AG04450 (cell line): Measurements from ENCODE around the gene DSG4. TPM values are rescaled to one million over a fixed set of nuclear protein-coding genes. Genes with fewer than 3 reads are reported as not detected.

Experiments used
- CTCF ChIA-PET: fragments of 300-600, 350-600 bp; formaldehyde crosslinking; extraction: SDS; loops from one replicate; lab custom pipeline; 2022; ENCODE audit warnings: antibody characterized with exemption, inconsistent platforms; lab: Charles Lee
- POLR2A ChIA-PET: fragments of 350-600 bp; formaldehyde crosslinking; extraction: SDS; loops from one replicate; lab custom pipeline; 2021; ENCODE audit warnings: antibody characterized with exemption, inconsistent platforms; lab: Yijun Ruan, JAX
- DNase-seq: peaks from one replicate; pipeline ENCODE4 v3.0.0-alpha.2; 2011; ENCODE audit warnings: low read depth, low spot score
- H3K27ac ChIP-seq: one replicate; pipeline ENCODE4 v1.5.1; 2012; ENCODE audit warnings: low read depth, low read length, control low read depth
- H3K27me3 ChIP-seq: one replicate; pipeline ENCODE4 v1.6.0; 2012; ENCODE audit warnings: low read length; ENCODE audit not compliant: control insufficient read depth, insufficient read depth
- H3K4me3 ChIP-seq: 2 replicates; pipeline ENCODE4 v1.5.1; 2011; ENCODE audit warnings: mild to moderate bottlenecking, low read depth, low read length, control low read depth
- H3K9me3 ChIP-seq: 2 replicates; pipeline ENCODE4 v1.5.1; 2012; ENCODE audit warnings: low read length; ENCODE audit not compliant: control insufficient read depth, insufficient read depth
- polyA plus RNA-seq: library from polyadenylated mRNA; depleted of rRNA; stranded (reverse); fragments of >200 nt; gene quantifications from 2 replicates; pipeline ENCODE4 v1.2.3, GENCODE V29; 2011
- TF ChIP-seq, protein P1 (sequence below): IDR thresholded peaks from 2 replicates; pipeline ENCODE4 v1.5.1; 2011; ENCODE audit warnings: low read depth, low read length, control low read depth, inconsistent platforms

DSG4 gene
- polyA plus RNA-seq, 1 experiment: not detected

DNA sequence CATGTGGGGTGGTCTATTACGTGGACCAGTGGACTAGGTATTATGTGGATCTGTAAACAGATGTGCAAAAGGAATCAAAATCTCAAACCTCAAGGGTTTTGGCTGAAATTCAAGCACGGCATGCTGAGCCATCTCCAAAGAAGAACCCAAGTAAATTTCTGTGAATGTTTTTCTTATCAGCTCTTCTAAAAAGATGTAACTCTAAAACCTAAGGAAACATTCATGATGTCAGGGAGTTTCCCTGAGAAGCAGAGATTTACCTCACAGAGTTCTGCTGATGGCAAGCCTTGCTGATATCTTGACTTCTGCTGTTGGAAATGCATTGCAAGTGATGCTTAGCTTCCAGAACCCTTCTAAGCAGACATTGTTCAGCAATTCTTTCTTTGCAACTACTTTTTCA is 21.6 kb downstream of the DSG4 start:
- Histone ChIP-seq H3K27ac (no peak overlapping the region), H3K9me3 (peaks cover 10% of the 10 kb centered on the region), H3K4me3 (no peak overlapping the region), H3K27me3 (no peaks in the 10 kb centered on the region)
- DNase-seq: no peak
- TF ChIP-seq, protein P1, sequence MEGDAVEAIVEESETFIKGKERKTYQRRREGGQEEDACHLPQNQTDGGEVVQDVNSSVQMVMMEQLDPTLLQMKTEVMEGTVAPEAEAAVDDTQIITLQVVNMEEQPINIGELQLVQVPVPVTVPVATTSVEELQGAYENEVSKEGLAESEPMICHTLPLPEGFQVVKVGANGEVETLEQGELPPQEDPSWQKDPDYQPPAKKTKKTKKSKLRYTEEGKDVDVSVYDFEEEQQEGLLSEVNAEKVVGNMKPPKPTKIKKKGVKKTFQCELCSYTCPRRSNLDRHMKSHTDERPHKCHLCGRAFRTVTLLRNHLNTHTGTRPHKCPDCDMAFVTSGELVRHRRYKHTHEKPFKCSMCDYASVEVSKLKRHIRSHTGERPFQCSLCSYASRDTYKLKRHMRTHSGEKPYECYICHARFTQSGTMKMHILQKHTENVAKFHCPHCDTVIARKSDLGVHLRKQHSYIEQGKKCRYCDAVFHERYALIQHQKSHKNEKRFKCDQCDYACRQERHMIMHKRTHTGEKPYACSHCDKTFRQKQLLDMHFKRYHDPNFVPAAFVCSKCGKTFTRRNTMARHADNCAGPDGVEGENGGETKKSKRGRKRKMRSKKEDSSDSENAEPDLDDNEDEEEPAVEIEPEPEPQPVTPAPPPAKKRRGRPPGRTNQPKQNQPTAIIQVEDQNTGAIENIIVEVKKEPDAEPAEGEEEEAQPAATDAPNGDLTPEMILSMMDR: no peak
- POLR2A ChIA-PET: no interaction called here
- CTCF ChIA-PET: no interaction called here

DNA sequence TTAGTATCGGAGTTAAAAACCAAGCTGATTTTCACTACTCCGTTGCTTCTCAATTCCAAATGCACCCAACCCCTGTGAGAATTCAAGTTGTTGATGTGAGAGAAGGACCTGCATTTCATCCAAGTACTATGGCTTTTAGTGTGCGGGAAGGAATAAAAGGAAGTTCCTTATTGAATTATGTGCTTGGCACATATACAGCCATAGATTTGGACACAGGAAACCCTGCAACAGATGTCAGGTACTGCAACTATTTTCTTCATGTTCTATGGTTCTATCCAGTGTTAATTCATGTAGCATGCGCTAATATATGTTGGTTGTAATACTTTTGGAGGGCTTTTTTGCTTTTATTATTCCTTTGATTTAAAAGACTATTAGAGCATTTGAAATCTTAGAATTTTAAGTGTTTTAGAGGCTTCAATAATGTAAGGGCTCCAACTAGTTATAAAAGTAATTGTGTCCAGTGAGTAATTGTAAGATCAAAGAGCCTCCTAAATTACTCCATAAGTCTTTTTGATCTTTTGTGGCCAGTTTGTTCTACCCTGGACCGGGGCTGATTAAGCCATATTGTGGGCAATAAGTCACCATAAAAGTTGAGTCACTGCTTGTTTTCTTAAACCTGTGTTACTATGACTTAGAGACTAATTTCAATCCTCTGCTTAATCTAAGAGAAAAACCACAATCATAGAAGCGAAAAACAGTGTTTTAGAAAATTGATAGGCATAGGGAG is 22.9 kb downstream of the DSG4 start:
- TF ChIP-seq, protein P1: no peak
- Histone ChIP-seq H3K4me3 (no peak overlapping the region), H3K27ac (no peak overlapping the region), H3K27me3 (no peaks in the 10 kb centered on the region), H3K9me3 (peaks cover 10% of the 10 kb centered on the region)
- ChIA-PET POLR2A (no interaction called here), CTCF (no interaction called here)
- DNase-seq: no peak

DNA sequence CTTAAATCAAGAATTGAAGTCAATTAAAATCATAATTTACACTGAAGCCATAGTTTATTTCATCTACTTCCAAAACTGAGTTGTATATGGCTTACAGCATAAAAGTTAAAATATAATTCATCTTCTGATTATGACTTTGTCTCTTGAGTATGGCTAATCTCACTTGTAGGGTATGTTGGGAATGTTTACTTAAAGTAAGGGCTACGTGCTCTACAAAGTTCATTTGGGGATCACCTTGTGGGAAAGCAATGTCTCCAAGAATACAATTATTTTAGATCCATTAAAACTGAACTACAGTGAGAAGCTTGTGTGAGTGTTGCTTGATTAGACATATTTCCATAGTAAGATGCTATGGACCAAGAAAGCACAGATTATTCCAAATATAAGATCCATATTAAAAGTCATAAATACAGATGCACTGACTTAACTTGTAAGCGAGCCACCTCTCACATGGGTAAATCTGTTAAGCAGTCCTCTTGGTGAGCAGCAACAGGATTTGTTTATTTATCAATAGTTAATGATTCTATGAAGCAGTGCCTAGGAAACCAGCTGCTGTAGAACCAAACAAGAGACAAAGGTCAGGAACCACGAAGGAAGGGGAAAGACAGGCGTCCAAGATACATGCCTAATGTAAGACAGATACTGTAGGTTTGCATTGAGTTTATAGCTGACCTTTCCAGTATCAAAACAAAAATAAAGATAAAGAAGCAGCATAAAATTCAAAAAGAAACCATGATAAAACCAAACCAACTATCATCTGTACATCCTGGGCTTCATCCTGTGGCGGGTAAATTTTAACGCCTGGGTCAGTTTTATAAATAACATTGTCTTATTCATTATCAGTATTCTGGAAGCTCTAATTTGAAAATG is 24.8 kb downstream of the DSG4 start:
- ChIA-PET CTCF (no interaction called here), POLR2A (no interaction called here)
- no peak overlapping the region for H3K27ac ChIP-seq

DNA sequence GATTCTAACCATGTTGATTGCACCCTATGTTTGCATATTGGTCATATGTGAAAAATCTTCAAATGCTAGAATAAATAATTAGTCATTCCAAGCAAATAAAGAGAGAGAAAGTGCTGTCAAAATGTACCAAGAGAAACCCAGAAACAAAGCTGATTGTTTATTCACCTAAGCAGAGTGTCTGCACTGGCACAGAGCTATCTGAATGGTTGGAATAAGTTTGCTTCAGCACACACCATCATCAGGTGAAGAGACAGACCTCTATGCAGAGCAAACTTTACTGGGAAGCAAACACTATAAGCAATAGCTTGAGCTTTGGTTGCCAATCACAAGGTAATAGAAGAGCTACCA is 25.4 kb downstream of the DSG4 start:
- TF ChIP-seq, protein P1: no peak
- Histone ChIP-seq H3K27me3 (no peaks in the 10 kb centered on the region), H3K9me3 (peaks cover 11% of the 10 kb centered on the region), H3K4me3 (no peak overlapping the region), H3K27ac (no peak overlapping the region)
- ChIA-PET CTCF (no interaction called here), POLR2A (no interaction called here)
- DNase-seq: no peak

More for the DNA sequence above, 24.8 kb downstream of the DSG4 start:
- no peak overlapping the region for H3K4me3 ChIP-seq
- TF ChIP-seq, protein P1: no peak
- H3K9me3 ChIP-seq: peaks cover 11% of the 10 kb centered on the region
- DNase-seq: no peak
- no peaks in the 10 kb centered on the region for H3K27me3 ChIP-seq

DNA sequence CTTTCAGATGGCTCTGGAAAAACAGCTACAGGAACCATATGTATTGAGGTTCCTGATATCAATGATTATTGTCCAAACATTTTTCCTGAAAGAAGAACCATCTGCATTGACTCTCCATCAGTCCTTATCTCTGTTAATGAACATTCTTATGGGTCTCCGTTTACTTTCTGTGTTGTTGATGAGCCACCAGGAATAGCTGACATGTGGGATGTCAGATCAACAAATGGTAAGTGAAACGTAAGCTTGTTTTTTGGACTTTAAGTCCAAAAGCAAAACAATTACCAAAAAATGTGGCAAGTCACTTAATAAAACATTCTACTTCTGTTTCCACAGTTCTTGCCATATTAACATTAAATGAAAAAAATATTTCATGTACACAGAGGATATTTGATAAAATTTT is 26.8 kb downstream of the DSG4 start:
- H3K27ac ChIP-seq: no peak overlapping the region
- H3K9me3 ChIP-seq: peaks cover 10% of the 10 kb centered on the region; the same call in 1 of the 2 replicates
- no peak for DNase-seq
- H3K27me3 ChIP-seq: no peaks in the 10 kb centered on the region
- H3K4me3 ChIP-seq: no peak overlapping the region
- TF ChIP-seq, protein P1: no peak
- CTCF ChIA-PET: no interaction called here
- POLR2A ChIA-PET: no interaction called here
